HG03565 (cell line): ENCODE results near the gene SYCN.

Source experiments
- ATAC-seq: cut with Tn5 transposase; IDR thresholded peaks from one replicate; pipeline ENCODE4 v1.9.1; 2021; ENCODE audit warnings: mild to moderate bottlenecking, moderate library complexity; ENCODE audit not compliant: unreplicated experiment

Gene SYCN

DNA sequence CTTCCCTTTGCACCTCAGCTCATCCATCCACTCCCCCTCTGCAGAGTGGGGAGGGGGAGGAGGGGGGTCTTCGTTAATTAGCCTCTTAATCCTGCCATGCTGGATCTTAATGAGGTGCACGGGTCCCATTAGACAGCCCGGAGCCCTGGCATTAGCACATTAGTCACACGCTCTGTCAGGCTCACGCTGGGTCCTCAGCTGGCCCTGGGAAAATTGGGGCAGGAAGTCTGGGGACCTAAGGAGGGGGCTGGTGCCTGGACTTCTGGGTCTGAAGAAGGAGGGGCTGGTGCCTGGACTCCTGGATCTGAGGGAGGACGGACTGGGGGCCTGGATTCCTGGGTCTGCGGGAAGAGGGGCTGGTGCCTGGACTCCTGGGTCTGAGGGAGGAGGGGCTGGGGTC is 7.7 kb downstream of the SYCN start:
- ATAC-seq, result no peak

DNA sequence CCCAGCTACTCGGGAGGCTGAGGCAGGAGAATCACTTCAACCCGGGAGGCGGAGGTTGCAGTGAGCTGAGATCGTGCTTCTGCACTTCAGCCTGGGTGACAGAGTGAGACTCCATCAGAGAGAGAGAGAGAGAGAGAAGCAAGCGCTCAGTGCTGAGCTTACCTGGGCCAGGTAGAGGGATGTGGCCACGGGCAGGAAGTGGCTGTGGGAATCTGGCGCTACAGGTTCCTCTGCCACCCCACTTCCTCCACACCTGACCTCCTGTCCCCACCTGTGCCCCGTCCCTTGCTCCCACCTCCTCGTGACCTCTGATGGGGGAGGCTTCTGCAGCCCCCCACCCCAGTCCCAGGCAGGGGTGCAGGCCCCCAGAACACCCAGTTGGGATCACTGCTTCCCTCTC is 8.3 kb downstream of the SYCN start:
- no peak for ATAC-seq

DNA sequence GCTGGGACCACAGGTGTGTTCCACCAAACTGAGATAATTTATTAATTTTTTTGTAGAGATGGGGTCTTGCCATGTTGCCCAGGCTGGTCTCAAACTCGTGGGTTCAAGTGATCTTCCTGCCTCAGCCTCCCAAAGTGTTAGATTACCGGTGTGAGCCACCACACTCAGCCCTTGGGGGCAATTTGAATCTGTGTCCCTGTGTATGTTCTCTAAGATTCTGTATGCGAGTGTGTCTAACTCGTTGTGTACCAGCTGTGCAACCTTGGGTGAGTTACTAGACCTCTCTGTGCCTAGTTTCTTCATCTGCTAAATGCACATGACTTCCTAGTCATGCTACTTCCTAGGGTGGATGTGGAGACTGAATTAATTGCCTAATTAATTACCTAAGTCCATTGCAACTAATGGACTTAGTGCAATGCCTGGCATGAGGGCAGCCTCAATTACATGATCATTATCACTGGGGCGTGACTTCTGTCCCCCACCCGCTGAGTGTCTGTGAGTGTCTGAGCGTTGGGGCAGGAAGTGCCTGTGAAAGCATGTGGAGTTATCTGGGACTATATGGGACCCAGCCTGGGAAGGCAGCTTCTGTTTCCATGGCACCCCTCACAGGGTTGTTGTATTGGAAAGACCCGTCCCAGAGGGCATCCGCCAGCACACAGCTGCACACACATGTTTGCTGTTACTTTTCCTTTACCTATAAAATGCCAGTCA is 9.1 kb downstream of the SYCN start:
- ATAC-seq, result no peak

DNA sequence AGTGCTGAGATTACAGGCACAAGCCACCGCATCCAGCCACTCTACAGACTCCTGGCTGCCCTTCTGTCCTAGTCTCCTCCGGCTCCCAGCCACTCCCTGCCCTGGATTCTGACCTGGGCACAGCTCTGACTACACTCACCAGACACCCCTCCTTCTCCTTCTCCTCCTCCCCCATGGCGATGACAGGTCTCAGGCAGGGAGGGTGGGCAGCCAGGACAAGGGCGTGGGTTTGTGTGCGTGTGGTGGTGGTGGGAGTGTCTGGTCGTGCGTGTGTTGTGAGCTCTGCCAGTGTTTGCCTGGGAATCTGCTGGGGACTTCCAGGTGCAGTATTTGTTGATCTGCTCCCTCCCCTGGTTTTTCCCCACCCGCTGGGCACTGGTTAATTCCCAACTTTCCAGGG is 10.3 kb downstream of the SYCN start:
- ATAC-seq, result no peak

DNA sequence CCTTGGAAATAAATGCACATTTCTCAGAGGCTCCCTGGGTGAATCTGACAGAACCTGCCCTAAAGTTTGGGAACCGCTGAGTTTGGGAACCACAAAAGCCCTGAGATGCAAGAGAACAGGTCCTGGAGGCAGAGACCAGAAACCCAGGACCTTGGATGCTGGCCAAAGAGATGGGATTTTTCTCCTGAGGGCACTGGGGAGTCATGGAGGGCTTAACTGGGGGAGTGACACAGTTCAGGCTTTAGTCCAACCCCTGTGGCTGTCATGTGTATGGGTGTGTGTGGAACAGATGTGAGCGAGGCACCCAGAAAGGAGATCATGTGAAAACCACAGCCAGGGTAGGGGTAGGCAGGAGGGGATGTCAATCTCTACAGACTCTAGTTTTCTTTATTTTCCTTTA is 11.2 kb downstream of the SYCN start:
- no peak for ATAC-seq

DNA sequence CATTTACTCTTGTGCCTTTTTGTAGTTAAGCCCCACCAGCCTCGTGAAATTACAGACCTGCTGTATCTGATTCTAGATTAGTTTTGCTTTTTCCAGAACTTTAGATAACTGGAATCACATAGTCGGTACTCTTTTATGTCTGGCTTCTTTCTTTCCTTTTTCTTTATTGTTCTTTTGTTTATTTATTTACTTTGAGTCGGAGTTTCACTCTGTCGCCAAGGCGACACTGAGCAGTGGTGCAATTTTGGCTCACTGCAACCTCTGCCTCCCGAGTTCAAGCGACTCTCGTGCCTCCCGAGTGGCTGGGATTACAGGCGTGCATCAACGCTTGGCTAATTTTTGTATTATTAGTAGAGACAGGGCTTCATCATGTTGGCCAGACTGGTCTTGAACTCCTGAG is 13.3 kb downstream of the SYCN start:
- no peak for ATAC-seq

DNA sequence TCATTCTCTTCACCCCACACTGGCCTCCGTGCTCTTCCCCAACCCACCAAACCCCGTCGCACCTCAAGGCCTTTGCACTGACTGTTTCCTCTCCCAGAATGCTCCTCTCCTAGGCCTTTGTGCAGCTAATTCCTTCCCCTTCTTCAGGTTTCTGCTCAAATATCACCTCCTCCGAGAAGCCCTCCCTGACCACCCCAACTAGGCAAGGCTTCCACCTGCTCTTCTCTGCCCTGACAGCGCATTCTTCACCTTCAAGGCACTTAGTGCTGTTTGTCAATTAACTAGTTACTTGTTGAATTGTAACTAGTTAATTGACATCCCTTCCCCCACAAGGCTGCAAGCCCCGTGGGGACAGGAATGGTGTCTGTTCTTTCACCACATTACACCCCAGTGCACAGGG is 15.1 kb downstream of the SYCN start:
- ATAC-seq, result no peak

DNA sequence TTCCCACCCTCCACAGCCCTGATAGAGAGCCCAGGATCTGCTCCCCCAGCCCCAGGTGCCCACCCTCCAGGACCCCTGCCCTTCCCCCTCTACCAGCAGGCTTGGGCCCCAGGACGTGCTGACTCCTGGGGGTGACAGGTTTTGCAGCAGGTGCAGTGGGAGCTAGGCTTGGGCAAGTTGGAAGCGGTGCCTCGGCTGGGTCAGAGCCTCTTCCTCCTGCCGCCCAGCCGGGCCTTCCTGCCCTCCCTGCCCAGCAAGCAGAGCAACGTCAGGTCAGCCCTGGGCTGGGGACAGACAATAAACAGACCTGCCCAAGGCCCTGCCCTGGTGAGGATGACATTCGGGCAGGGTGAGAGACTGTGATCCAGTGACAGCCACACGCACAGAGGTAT is 16.5 kb downstream of the SYCN start:
- no peak for ATAC-seq

DNA sequence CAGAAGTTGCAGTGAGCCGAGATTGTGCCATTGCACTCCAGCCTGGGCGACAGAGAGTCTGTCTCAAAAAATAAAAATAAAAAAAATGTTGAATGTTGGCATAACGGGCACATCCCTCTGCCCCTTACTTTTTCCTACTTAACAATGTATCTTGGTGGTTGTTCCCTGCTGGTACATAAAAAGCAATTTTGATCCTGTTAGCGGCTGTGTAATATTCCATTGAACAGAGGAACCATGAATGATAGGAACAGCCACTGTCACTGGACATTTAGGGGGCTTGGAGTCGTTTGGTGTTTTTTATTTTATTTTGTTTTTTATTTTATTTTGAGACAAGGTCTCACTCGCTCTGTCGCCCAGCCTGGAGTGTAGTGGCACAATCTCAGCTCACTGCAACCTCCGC is 17.7 kb downstream of the SYCN start:
- ATAC-seq, result no peak

DNA sequence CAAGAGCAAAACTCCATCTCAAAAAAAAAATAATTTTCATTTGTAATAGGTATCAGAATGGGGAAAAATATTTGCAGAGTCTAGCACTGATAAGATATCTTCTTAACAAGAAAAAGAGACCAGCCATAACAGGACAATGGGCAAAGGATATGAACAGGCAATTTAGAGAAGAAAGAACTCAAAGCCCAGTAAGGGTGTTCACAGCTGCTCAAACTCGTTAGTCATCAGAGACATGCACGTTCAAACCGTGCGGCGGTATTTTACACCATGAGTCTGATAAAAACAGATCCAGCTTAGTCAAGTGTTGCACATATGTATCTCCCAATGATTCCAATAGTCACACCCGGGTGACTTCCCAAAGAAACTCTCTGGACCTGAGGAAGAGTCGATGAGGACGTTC is 21.0 kb downstream of the SYCN start:
- no peak for ATAC-seq

DNA sequence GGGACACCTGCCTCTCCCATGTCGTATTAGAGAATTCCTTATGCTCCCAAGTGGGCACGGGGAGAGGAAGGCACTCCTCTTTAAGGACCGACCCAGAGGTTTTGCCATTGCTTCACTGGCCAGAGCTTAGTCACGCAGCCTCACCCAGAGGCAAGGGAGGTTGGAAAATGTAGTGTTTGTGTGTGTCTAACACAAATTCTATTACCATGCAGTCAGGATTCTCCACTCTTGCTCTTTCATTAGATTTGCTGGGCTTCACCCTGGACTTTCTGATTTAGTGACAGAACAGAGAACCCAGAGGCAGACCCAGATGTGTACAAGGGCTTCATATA is 21.9 kb downstream of the SYCN start:
- no peak for ATAC-seq

DNA sequence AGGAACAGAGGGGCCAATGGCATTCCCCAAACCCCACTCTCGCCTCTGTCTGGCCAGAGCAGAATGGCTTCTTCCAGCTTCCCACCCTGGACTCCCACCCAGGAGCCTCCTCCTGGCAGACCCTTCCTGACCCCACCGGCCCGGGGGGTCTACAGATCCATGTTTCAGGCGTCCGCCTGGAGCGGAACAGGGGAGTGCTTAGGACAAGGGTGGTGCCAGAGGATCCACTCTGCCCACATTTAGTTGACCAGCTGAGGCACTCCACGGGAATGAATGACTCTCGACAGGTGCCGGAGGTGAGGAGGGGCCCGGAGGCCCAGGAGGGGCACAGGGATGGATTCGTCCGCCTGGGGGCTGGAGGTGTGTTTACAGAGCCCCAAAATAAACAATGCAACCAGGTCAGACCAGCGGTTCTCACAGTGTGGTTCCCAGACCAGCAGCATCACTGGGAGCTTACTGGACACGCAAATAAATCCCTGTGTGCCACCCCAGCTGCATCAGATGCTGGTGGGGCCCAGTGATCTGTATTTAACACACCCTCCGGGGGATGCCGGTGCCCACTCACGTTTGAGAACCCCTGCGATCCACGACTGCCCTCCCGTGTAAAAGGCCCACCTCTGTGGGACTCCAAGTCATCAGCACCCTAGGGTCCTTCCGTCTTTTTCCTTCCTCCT is 22.4 kb downstream of the SYCN start:
- ATAC-seq, result no peak

DNA sequence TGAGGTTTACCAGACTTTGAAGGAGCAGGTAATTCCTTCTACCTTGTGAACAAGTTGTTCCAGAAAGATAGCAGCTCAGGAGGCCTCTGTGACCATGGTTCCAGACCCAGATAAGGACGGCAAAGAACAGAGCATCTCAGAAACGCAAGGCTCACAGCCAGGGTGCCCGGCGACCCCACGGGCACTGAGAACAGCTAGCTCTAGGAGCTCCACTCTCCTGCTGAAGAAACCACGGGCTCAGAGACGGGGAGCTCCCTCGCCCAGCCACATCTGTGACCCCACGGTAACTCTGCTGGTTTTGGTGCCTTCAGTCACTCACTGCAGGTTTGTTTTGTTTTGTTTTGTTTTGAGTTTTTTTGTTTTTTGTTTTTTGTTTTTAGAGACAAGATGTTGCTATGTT is 23.3 kb downstream of the SYCN start:
- no peak for ATAC-seq

DNA sequence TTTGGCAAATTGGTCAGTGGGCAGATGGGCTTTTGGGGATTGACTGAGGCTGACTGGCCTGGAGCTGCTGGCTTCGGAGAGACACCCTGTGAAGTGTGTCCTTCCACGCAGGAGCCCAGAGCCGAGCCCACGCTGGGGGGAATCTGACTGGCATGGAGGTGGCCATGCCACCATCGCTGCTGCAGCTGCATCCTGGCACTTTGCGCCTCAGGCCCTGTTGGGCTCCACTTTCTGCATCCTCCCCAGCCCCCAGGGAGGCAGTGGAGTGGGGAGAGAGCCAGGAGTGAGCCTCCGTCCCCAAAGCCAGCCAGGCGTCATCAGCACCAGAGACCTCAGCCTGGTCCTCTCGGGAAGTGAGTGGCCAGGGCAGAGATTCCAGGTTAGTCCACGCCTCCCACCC is 24.3 kb downstream of the SYCN start:
- ATAC-seq, result no peak

DNA sequence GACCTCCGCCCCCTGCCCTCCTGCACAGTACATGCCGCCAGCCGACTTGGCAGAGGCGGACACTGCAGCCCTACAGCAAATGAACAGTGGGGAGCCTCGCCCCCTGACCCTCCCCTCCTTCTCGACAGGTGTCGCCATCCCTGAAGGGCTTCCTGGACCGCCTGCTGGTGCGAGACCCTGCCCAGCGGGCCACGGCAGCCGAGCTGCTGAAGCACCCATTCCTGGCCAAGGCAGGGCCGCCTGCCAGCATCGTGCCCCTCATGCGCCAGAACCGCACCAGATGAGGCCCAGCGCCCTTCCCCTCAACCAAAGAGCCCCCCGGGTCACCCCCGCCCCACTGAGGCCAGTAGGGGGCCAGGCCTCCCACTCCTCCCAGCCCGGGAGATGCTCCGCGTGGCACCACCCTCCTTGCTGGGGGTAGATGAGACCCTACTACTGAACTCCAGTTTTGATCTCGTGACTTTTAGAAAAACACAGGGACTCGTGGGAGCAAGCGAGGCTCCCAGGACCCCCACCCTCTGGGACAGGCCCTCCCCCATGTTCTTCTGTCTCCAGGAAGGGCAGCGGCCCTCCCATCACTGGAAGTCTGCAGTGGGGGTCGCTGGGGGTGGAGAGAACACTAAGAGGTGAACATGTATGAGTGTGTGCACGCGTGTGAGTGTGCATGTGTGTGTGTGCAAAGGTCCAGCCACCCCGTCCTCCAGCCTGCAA is 25.6 kb downstream of the SYCN start:
- no peak for ATAC-seq

DNA sequence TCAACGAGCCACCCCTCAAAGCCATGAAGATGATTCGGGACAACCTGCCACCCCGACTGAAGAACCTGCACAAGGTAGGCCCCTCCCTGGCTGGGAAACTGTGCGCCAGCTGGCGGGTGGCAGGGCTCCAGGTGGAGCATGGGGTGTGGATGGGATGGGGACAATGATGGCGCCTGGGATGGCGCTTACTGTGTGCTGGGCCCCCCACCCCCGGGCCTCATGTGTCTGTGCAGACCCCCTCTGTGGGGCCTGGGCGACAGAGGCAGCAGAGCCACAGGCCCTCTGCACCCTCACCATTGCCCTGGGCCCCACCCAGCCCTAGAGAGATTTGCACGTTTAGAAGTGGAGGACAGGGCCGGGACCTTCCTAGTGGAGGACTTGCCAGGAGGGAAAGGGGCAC is 26.3 kb downstream of the SYCN start:
- ATAC-seq, result no peak

DNA sequence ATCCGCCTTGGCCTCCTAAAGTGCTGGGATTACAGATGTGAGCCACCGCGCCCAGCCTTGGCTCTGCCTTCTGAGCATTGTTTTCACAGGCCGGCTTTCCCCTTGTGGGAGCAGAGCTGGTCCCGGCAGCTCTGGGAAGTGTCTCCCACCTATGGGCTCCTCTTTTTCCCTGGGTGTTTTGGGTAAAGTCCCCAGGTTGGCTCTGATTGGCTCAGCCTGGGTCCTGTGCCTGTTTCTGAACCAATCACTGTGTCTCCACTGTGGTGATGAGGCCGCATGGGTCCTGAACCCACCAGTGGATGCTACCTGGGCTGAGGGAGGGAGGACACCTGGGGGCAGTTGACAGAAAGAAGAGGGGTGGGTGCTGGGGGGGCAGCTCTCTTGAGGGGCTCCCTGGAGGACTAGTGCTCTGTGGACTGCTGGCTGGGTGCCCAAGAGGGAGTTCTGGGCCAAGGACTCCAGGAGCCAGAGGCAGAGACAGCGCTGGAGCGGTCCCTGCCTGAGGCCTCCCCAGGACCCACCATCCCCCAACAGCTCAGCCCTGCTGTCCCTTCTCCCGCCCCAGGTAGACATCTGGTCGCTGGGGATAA is 26.9 kb downstream of the SYCN start:
- ATAC-seq, result no peak

DNA sequence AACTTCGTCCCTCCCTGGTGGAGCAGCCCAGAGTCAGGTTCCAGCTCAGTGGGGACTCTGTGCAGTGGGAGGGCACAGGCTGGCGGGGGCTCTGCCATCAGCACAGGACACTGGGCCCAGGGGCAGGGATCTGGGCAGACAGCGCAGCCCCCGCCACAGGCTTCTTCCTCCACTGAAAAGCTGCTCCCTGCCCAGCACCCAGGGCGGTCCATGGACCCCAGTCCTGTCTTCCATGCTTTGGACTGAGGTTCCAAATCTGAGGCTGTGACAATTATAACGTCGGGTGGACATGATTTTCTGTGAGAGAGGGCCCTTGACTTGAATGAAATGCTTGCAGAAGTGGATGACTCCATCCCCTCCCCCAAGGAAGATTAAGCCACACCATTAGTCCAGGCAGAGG is 28.5 kb downstream of the SYCN start:
- ATAC-seq, result no peak

DNA sequence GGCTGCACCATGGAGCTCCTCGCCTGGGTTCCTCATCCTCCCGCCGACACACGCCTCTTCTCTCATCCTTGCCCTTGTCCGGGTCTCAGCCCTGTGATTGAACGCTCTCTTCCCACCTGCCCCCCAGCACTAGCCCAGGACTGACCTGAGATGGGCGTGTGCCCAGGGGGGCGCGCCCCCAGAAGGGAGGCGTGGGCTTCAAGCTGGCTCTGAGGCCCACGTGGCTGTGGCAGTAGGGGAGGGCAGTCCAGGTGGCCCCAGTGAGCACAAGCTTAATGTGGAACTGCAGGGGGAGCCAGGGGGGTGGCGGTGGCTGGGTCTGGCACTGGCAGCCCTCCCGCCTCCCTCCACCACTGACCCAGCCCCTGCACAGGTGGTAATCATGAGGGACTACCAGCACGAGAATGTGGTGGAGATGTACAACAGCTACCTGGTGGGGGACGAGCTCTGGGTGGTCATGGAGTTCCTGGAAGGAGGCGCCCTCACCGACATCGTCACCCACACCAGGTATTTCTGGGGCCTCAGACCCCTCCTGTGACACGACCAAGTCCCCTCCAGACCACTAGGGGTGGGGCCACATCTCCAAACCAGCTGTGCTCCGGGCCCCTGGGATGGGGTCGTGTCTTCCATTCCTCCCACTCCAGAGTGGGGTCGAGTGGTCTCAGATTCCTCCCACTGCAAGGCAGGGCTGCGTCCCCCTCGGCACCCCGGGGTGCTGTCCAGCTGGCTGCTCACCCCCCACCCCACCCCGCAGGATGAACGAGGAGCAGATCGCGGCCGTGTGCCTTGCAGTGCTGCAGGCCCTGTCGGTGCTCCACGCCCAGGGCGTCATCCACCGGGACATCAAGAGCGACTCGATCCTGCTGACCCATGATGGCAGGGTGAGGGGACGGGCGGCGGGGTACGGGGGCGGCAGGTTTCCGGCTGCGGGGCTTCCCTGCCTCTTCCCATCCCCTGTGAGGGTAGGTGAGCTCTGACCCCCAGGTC is 29.2 kb downstream of the SYCN start:
- ATAC-seq, result no peak

DNA sequence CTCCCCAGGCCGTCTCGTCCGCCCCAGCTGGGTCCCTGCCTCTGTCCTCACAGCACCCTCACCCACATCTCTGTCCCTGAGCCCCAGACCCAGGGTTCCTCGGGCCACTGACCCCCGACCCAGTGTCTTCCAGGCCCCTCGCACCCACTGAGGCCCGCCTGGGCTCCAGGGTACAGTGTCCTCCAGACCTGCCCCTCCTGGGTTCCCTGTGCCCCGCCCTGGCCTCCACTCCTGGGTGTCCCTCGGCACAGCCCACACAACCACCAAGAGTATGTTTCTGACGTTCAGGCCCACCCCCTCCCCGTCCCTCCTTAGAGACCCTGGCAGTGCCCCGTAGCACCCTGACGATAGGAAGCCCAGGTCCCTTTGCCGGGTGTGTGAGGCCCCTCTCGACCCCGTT is 29.9 kb downstream of the SYCN start:
- ATAC-seq, result no peak

DNA sequence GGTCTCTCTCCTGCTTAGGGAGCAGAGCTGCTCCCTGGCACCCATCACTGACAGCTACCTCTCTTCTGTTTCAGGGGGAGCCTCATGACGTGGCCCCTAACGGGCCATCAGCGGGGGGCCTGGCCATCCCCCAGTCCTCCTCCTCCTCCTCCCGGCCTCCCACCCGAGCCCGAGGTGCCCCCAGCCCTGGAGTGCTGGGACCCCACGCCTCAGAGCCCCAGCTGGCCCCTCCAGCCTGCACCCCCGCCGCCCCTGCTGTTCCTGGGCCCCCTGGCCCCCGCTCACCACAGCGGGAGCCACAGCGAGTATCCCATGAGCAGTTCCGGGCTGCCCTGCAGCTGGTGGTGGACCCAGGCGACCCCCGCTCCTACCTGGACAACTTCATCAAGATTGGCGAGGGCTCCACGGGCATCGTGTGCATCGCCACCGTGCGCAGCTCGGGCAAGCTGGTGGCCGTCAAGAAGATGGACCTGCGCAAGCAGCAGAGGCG is 30.5 kb downstream of the SYCN start:
- no peak for ATAC-seq
